ENCODE measurements around the gene EIF4A3. TPM values are rescaled to one million over a fixed set of nuclear protein-coding genes. Genes with fewer than 3 reads are reported as not detected.

Gene EIF4A3
- total RNA-seq, 1 experiment from 2014 or later: 169 TPM

- ATAC-seq (no peak), DNase-seq (ENCODE audit: low read depth, low spot score) (no peak)
- ChIA-PET CTCF (interaction anchor here (0.6 kb wide), 1 partner anchor 45 kb away, joined by 3 read pairs; no protein-coding TSS in a partner anchor), POLR2A (no interaction called here)
- H3K4me3 ChIP-seq (ENCODE audit: low read depth in 2 of 2, low read length in 2 of 2): no peak overlapping the region
- no peaks in the 10 kb centered on the region for H3K27me3 ChIP-seq (ENCODE audit: control insufficient read depth, insufficient read depth, low read length)
- peaks cover 8% of the 10 kb centered on the region; the same call in 1 of the 2 replicates for H3K9me3 ChIP-seq (ENCODE audit: control insufficient read depth, insufficient read depth, low read depth, low read length)
- in situ Hi-C loops (cut with HindIII; ENCODE audit: low pct_unique_long_range_greater_than_20kb, low sequenced_read_pairs): no loop called here
- no peaks in the 10 kb centered on the region; the same call in 1 of the 2 replicates for H3K36me3 ChIP-seq (ENCODE audit: control insufficient read depth, insufficient read depth, low read length)
- H3K4me1 ChIP-seq (ENCODE audit: control insufficient read depth, insufficient read depth, low read length): no peaks in the 10 kb centered on the region
- intact Hi-C loops (cut with micrococcal nuclease; ENCODE audit: unreplicated experiment): no loop called here
- BruUV-seq (replicated peaks): no TSS peak
- H3K27ac ChIP-seq (ENCODE audit: low read length): no peak overlapping the region
- TF ChIP-seq POLR2AphosphoS5 (IDR thresholded peaks at IDR 0.05; ENCODE audit: low read depth, low read length) (no peak), REST (IDR thresholded peaks at IDR 0.05; ENCODE audit: insufficient read depth in 1 of 2, low read depth in 2 of 2, low read length in 1 of 2) (no peak), TCF7L2 (IDR thresholded peaks at IDR 0.05; ENCODE audit: low read depth, low read length) (no peak), SIN3A (IDR thresholded peaks at IDR 0.05; ENCODE audit: borderline replicate concordance, insufficient read depth, low read depth, low read length) (no peak), CTCF (IDR thresholded peaks at IDR 0.05) (no peak)
Observed at GRCh38 chr17:80152081-80152702, 5.3 kb upstream of the EIF4A3 start.

- Histone ChIP-seq H3K36me3 (ENCODE audit: control insufficient read depth, insufficient read depth, low read length) (no peaks in the 10 kb centered on the region; the same call in 1 of the 2 replicates), H3K27me3 (ENCODE audit: control insufficient read depth, insufficient read depth, low read length) (no peaks in the 10 kb centered on the region), H3K4me1 (ENCODE audit: control insufficient read depth, insufficient read depth, low read length) (no peaks in the 10 kb centered on the region), H3K27ac (ENCODE audit: low read length) (no peak overlapping the region), H3K4me3 (ENCODE audit: low read depth in 2 of 2, low read length in 2 of 2) (no peak overlapping the region), H3K9me3 (ENCODE audit: control insufficient read depth, insufficient read depth, low read depth, low read length) (peaks cover 8% of the 10 kb centered on the region; the same call in 1 of the 2 replicates)
- BruUV-seq (replicated peaks): no TSS peak
- CTCF ChIA-PET: interaction anchor here (0.6 kb wide), 1 partner anchor 46 kb away, joined by 3 read pairs; no protein-coding TSS in a partner anchor
- POLR2A ChIA-PET: interaction anchor here (0.5 kb wide), 1 partner anchor 48 kb away, joined by 11 read pairs; no protein-coding TSS in a partner anchor
- DNase-seq (ENCODE audit: low read depth, low spot score) (no peak), ATAC-seq (no peak)
- intact Hi-C loops (cut with micrococcal nuclease; ENCODE audit: unreplicated experiment) (no loop called here), in situ Hi-C loops (cut with HindIII; ENCODE audit: low pct_unique_long_range_greater_than_20kb, low sequenced_read_pairs) (no loop called here)
- TF ChIP-seq POLR2AphosphoS5 (IDR thresholded peaks at IDR 0.05; ENCODE audit: low read depth, low read length) (no peak), TCF7L2 (IDR thresholded peaks at IDR 0.05; ENCODE audit: low read depth, low read length) (no peak), CTCF (IDR thresholded peaks at IDR 0.05) (no peak), REST (IDR thresholded peaks at IDR 0.05; ENCODE audit: insufficient read depth in 1 of 2, low read depth in 2 of 2, low read length in 1 of 2) (no peak), SIN3A (IDR thresholded peaks at IDR 0.05; ENCODE audit: borderline replicate concordance, insufficient read depth, low read depth, low read length) (no peak)
Observed at GRCh38 chr17:80151333-80151732, 4.4 kb upstream of the EIF4A3 start.

Data from Panc1 (cell line).